ENCODE data around the gene KCNG3. TPM values are rescaled to one million over a fixed set of nuclear protein-coding genes. Genes with fewer than 3 reads are reported as not detected.

Gene KCNG3, protein sequence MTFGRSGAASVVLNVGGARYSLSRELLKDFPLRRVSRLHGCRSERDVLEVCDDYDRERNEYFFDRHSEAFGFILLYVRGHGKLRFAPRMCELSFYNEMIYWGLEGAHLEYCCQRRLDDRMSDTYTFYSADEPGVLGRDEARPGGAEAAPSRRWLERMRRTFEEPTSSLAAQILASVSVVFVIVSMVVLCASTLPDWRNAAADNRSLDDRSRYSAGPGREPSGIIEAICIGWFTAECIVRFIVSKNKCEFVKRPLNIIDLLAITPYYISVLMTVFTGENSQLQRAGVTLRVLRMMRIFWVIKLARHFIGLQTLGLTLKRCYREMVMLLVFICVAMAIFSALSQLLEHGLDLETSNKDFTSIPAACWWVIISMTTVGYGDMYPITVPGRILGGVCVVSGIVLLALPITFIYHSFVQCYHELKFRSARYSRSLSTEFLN
- total RNA-seq: under 1 TPM; 0.04 to 0.12 TPM

DNA sequence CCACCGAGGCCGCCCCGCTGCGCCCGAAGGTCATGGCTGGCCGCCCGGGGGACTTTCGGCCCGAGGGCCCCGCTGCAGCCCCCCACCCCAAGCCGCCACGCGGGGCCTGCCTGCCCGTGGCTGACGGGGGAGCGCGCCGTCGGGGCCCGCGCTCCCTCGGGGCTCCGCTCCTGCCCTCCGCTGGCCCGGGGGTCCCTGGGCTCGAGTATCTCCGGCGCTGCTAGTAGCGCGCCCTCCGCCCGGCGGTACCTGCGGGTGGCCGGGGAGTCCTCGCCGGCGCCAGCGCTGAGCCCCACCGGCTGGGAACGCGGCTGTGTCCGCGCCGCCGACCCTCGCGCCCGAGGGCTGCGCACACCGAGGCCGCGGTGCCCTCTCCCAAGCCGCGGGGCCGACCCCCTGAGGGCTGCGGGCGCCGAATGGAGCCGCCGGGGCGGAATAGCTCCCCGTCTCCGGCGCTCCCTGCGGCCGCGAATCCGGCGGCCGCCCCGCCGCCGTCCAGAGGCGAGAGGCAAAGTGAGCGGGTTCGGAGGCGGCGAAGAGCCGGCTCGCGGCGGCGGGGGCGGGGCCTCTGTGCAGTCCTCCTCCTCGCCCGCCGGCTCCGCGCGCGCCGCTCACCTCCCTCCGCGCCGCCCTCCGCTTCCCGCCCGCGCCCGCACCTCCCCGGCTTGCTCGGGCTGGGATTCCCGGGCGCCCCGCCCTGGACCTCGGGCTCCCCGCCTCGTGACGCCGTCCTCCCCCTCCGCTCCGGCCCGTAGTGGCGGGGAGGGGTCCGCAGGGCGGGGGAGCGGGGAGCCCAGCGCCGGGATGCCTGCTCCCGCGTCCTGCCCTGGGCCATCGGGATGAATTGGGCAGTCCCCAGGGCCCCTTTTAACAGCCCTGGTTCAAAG is at the start of gene KCNG3:
Gene KCNG3, minus strand, starts transcription at position 515 of the 887 bp plus-strand sequence. Its CDS starts 481 bp downstream, at position 34.
- H3K4me3 Mint-ChIP-seq: peak within 1 kb of the TSS; percentile 82
- DNase-seq: peak; percentile 67
- ChIA-PET POLR2A (no interaction called here), CTCF (interaction anchor here (0.5 to 1.1 kb wide), 3 partner anchors 30 to 515 kb away, joined by 3 read pairs; no protein-coding TSS in a partner anchor)
- H3K9me3 Mint-ChIP-seq: no peaks in the 10 kb centered on the region
- H3K36me3 Mint-ChIP-seq (ENCODE audit: low read depth): no peaks in the 10 kb centered on the region
- H3K4me1 Mint-ChIP-seq: peaks cover 18% of the 10 kb centered on the region
- peak within 1 kb of the TSS; percentile 79 for H3K27ac Mint-ChIP-seq
- H3K27me3 Mint-ChIP-seq: peaks cover 20% of the 10 kb centered on the region

DNA sequence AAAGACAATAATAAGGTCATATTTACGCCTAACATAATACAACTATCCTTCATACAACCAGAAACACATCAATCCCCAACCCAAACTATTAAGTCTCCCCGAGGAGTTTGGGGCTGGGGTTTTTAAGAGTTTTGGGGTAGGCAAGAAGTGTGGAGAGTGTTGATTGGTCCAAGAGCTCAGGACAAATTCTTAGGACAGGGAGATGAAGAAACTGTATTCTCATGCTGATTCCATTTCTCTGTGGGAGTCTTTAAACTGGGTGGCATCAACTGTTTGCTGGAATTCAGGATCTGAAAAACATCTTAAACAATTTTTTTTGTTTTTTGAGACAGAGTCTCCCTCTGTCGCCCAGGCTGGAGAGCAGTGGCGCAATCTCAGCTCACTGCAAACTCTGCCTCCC is 49.1 kb upstream of the KCNG3 start:
- H3K4me3 Mint-ChIP-seq: no peak overlapping the region
- H3K36me3 Mint-ChIP-seq (ENCODE audit: low read depth): no peaks in the 10 kb centered on the region
- no peak overlapping the region for H3K27ac Mint-ChIP-seq
- ChIA-PET CTCF (no interaction called here), POLR2A (no interaction called here)
- no peaks in the 10 kb centered on the region for H3K27me3 Mint-ChIP-seq
- H3K4me1 Mint-ChIP-seq: peaks cover 5% of the 10 kb centered on the region
- H3K9me3 Mint-ChIP-seq: peaks cover 5% of the 10 kb centered on the region
- no peak for DNase-seq

DNA sequence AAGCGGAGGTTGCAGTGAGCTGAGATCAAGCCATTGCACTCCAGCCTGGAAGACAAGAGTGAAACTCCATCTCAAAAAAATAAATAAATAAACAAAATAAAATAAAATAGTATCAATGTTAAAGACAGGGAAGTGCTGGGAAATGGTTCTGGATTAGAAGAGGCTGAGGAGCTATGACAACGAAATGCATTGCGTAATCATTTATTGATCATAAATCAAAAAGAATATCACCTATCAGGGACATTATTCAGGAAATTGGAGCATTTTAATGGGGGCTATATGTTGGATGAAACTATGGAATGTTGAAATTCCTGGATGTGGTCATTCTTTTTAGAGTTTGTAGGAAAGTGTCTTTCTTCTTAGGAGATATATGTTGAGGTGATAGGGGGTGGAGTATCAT is 43.7 kb upstream of the KCNG3 start:
- Mint-ChIP-seq H3K27ac (no peak overlapping the region), H3K4me1 (peaks cover 2% of the 10 kb centered on the region), H3K36me3 (ENCODE audit: low read depth) (no peaks in the 10 kb centered on the region), H3K4me3 (no peak overlapping the region), H3K27me3 (no peaks in the 10 kb centered on the region), H3K9me3 (peaks cover 9% of the 10 kb centered on the region)
- no peak for DNase-seq
- CTCF ChIA-PET: no interaction called here
- POLR2A ChIA-PET: no interaction called here

DNA sequence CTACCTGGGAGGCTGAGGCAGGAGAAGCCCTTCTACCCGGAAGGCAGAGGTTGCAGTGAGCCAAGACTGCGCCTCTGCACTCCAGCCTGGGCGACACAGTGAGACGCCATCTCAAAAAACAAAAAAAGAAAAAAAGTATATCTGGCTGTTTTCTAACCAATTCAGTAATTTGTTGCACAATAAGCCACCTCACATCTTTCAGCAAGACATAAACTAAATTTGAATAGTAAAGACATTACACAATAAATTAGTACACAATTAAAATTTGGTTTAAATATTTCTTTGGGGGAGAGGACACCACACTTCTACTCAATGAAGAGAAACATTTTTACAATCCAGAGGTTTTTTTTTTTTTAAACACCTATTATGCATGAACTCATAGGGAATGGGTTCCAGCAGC is 38.6 kb upstream of the KCNG3 start:
- Mint-ChIP-seq H3K27me3 (no peaks in the 10 kb centered on the region), H3K4me3 (no peak overlapping the region), H3K27ac (no peak overlapping the region), H3K9me3 (no peaks in the 10 kb centered on the region), H3K36me3 (ENCODE audit: low read depth) (no peaks in the 10 kb centered on the region), H3K4me1 (no peaks in the 10 kb centered on the region)
- POLR2A ChIA-PET: no interaction called here
- CTCF ChIA-PET: no interaction called here
- DNase-seq: no peak

DNA sequence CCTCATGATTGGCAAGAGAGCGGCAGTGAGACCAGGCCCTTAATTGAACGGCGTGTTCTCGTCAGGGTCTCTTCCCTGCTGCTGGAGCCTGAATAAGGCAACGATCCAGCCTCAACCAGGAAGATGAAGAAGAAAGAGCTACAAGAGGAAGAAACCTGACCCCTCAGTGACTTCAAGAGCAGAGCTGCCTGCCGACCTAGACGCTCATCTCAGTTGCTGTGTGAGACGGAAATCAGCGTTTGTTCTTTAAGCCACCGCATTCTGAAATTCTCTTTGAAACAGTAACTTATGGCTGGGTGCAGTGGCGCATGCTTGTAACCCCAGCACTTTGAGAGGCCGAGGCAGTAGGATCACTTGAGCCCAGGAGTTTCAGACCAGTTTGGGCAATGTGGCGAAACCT is 29.6 kb upstream of the KCNG3 start:
- ChIA-PET POLR2A (no interaction called here), CTCF (interaction anchor here (1.6 kb wide), 1 partner anchor 22 kb away, joined by 4 read pairs; no protein-coding TSS in a partner anchor)
- Mint-ChIP-seq H3K4me1 (peaks cover 8% of the 10 kb centered on the region), H3K27me3 (no peaks in the 10 kb centered on the region), H3K27ac (peak overlapping the region; percentile 61), H3K4me3 (no peak overlapping the region), H3K36me3 (ENCODE audit: low read depth) (no peaks in the 10 kb centered on the region), H3K9me3 (no peaks in the 10 kb centered on the region)
- peak; percentile 22 for DNase-seq

DNA sequence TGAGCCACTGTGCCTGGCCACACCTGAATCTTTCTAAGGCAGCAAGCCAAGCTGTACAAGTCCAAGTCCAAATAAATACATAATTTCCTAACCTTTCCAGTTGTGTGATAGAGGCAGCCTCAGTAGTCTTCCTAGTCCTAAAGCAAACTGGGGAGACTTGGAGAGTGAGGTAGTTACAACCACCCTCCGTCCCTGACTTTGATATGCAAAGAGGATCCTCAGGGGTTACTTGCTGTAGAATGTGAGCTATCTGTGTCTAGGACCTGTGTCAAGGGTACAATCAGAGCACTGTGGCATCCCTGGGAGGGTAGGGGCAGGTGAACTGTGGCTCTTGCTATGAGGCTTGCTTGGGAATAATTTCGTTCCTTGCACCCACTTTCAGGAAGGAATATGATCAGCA is 28.3 kb upstream of the KCNG3 start:
- H3K36me3 Mint-ChIP-seq (ENCODE audit: low read depth): no peaks in the 10 kb centered on the region
- no peaks in the 10 kb centered on the region for H3K27me3 Mint-ChIP-seq

DNA sequence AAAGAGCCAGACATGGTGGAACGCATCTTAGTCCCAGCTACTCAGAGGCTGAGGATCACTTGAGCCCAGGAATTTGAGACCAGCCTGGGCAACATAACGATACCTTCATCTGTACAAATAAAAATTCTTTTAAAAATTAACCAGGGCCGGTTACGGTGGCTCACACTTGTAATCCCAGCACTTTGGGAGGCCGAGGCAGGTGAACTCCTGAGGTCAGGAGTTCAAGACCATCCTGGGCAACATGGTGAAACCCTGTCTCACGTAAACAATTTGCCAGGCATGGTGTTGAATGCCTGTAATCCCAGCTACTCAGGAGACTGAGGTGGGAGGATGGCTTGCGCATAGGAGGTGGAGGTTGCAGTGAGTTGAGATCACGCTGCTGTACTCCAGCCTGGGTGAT is 25.8 kb upstream of the KCNG3 start:
- ChIA-PET CTCF (no interaction called here), POLR2A (no interaction called here)
- H3K4me1 Mint-ChIP-seq: peaks cover 8% of the 10 kb centered on the region
- H3K36me3 Mint-ChIP-seq (ENCODE audit: low read depth): no peaks in the 10 kb centered on the region
- H3K9me3 Mint-ChIP-seq: no peaks in the 10 kb centered on the region
- H3K4me3 Mint-ChIP-seq: no peak overlapping the region
- no peak overlapping the region for H3K27ac Mint-ChIP-seq
- no peaks in the 10 kb centered on the region for H3K27me3 Mint-ChIP-seq
- DNase-seq: no peak

More for the DNA sequence above, 28.3 kb upstream of the KCNG3 start:
- no peak for DNase-seq
- Mint-ChIP-seq H3K4me1 (peaks cover 8% of the 10 kb centered on the region), H3K27ac (no peak overlapping the region), H3K4me3 (no peak overlapping the region), H3K9me3 (no peaks in the 10 kb centered on the region)
- CTCF ChIA-PET: interaction anchor here (1.6 kb wide), 1 partner anchor 23 kb away, joined by 4 read pairs; no protein-coding TSS in a partner anchor
- POLR2A ChIA-PET: no interaction called here

DNA sequence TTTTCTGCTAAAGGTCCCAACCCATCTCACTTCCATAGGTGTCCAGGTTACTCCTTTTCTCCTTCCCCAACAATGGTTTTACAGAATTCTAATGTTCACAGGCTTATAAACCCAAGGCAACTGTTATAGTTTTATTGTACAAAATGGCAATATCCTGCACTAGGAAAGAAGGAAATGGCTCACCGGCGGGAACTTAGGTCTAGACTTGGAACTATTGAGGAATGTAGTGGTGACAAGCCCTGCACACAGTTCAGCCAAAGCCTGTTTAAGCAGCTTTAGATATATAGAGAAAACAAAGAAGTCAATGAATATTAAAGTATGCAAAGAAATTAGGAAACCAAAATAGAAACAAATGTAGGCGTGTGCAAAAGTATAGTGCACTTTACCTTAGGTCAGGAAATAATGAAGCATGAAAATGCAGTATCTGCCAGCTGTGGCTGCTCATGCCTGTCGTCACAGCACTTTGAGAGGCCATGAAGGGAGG is 22.7 kb upstream of the KCNG3 start:
- H3K27me3 Mint-ChIP-seq: no peaks in the 10 kb centered on the region
- no peaks in the 10 kb centered on the region for H3K9me3 Mint-ChIP-seq
- CTCF ChIA-PET: interaction anchor here (0.6 kb wide), 1 partner anchor 130 kb away, joined by 4 read pairs; no protein-coding TSS in a partner anchor
- POLR2A ChIA-PET: no interaction called here
- no peak for DNase-seq
- no peak overlapping the region for H3K4me3 Mint-ChIP-seq
- no peak overlapping the region for H3K27ac Mint-ChIP-seq
- no peaks in the 10 kb centered on the region for H3K36me3 Mint-ChIP-seq (ENCODE audit: low read depth)
- no peaks in the 10 kb centered on the region for H3K4me1 Mint-ChIP-seq

DNA sequence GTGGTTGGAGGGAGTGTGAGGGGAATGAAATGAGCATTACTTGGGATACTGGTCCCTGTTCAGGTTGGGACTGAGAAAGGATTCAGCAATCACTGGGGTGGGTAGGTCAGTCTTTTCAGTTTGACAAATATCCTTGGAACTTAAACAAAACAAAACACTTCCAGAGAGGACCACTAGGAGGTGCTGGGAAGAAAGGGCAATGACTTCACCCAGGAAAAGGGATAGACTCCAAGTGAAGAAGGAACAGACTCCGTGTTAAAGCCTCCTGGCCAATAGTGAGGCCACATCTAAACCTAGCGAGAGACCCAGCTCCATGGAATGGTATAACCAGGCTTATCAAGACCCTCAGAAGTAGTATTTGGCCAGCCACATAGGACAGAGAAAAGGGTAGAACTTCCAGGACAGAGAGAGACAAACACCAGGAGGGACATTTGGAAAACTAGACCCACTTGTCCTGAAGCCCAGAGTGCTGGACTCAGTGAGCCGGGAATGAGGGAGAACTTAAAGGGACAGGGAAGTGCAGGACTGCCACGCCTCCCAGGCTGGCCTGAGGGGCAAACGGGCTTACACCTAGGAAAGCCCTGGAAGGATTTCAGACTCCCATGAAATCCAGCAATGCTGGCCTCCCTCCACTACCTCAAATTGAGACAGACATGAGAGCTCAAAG is 19.6 kb upstream of the KCNG3 start:
- peak; percentile 30 for DNase-seq
- CTCF ChIA-PET: interaction anchor here (1.2 to 1.3 kb wide), 2 partner anchors 150 to 793 kb away, joined by 3 read pairs; no protein-coding TSS in a partner anchor

DNA sequence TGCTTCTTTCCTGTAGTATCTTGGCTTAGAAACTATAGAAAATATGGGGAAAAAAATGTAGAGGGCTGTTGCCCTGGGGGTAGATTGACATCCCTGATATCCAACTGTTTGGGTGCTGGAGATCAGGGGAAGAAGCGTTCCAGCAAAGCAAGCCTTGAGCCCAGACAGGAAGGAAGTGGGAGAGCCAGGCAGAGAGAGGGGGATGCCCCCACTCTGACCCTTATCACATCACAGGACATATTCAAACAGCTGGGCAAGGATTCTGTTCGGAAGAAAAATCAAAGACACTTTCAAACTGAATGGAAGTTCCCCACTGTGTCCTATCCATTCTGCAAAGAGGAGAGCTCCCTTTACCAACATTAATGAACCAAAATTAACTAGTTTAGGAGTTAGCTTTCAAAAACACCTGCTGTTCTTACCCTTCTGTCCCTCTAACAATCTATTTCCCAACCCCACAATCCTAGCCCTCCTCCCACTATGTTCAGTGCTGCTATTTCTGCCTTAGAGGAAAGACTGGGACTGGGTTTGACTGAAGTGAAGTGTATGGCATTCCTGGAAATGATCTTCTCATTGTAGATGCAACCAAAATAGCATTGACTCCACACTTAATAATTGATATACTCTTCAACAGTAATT is 16.9 kb upstream of the KCNG3 start:
- peaks cover 10% of the 10 kb centered on the region for H3K4me1 Mint-ChIP-seq
- H3K9me3 Mint-ChIP-seq: no peaks in the 10 kb centered on the region
- no peaks in the 10 kb centered on the region for H3K36me3 Mint-ChIP-seq (ENCODE audit: low read depth)
- ChIA-PET CTCF (interaction anchor here (0.5 to 1.4 kb wide), 2 partner anchors 10 to 26 kb away, joined by 5 to 6 read pairs; no protein-coding TSS in a partner anchor), POLR2A (no interaction called here)
- no peaks in the 10 kb centered on the region for H3K27me3 Mint-ChIP-seq
- no peak overlapping the region for H3K27ac Mint-ChIP-seq
- H3K4me3 Mint-ChIP-seq: no peak overlapping the region
- DNase-seq: no peak

More for the DNA sequence above, 19.6 kb upstream of the KCNG3 start:
- Mint-ChIP-seq H3K4me1 (peaks cover 10% of the 10 kb centered on the region), H3K27me3 (no peaks in the 10 kb centered on the region), H3K4me3 (no peak overlapping the region), H3K36me3 (ENCODE audit: low read depth) (no peaks in the 10 kb centered on the region), H3K9me3 (no peaks in the 10 kb centered on the region), H3K27ac (no peak overlapping the region)
- POLR2A ChIA-PET: no interaction called here

DNA sequence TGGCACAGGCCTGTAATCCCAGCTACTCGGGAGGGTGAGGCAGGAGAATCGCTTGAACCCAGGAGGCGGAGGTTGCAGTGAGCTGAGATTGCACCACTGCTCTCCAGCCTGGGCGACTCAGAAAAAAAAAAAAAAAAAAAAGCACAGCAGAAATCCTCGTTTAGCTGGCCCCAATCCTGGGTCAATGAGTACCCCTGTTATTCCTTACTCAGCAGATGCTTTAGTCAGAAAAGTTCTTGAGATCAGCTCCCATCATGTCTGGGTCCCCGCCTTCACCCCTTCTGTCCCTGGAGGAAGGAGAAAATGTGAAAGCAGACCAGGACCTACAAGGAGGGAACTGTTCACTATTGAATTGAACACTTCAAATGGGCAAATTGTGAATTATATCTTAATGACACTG is 16.4 kb upstream of the KCNG3 start:
- Mint-ChIP-seq H3K27ac (no peak overlapping the region), H3K9me3 (no peaks in the 10 kb centered on the region), H3K4me1 (peaks cover 10% of the 10 kb centered on the region), H3K4me3 (no peak overlapping the region), H3K36me3 (ENCODE audit: low read depth) (no peaks in the 10 kb centered on the region), H3K27me3 (no peaks in the 10 kb centered on the region)
- DNase-seq: no peak
- CTCF ChIA-PET: interaction anchor here (0.5 to 1.4 kb wide), 2 partner anchors 9 to 26 kb away, joined by 5 to 6 read pairs; no protein-coding TSS in a partner anchor
- POLR2A ChIA-PET: no interaction called here

All from activated CD4-positive, alpha-beta T cell treated with anti-CD3 and anti-CD28 coated beads, Interleukin-2, amount 10 ng/mL, durations not matched to agents 7 days and 5 days (primary cell).